ENCODE measurements around the gene DAPP1.
"Not testable (repeated sequence)": the region's sequence is repeated elsewhere in the genome, so short reads cannot be mapped to it uniquely, and the experiment has no call there.

Gene DAPP1, protein sequence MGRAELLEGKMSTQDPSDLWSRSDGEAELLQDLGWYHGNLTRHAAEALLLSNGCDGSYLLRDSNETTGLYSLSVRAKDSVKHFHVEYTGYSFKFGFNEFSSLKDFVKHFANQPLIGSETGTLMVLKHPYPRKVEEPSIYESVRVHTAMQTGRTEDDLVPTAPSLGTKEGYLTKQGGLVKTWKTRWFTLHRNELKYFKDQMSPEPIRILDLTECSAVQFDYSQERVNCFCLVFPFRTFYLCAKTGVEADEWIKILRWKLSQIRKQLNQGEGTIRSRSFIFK

DNA sequence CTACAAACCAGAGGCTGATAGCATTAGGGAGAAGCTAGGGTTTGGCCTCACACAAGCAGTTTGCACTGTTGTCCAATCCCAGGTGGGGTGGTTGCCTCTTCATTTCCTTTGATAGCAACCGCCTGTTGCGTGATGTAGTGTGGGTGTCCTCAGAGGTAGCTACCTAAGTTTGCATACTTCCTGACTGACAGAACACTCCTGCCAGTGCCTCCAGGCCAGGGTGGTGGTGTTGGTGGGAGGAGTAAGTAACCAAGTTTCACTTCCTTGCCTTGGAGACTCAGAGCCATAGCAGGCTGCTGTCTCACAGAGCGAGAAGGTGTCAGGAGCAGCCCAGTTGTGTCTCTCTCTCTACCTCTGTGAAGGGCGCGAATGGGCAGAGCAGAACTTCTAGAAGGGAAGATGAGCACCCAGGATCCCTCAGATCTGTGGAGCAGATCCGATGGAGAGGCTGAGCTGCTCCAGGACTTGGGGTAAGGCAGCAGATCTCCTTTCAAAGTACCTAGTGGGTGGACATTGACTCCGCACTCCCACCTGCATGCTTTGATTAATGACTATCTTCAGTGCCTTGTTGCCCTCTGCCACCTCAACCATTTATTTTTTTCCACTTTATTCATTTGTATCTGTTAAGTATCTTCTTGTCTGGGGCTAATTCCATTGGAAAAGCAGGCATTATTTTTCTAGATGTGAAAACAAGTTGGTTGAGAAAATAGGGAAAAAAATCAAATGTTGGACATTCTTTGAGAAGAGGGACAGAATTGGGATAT is at the start of gene DAPP1:
TSS of gene DAPP1 (plus strand) at position 283 of the 764 bp plus-strand sequence. CDS start at position 370, 87 bp downstream.
- no peak for DNase-seq

DNA sequence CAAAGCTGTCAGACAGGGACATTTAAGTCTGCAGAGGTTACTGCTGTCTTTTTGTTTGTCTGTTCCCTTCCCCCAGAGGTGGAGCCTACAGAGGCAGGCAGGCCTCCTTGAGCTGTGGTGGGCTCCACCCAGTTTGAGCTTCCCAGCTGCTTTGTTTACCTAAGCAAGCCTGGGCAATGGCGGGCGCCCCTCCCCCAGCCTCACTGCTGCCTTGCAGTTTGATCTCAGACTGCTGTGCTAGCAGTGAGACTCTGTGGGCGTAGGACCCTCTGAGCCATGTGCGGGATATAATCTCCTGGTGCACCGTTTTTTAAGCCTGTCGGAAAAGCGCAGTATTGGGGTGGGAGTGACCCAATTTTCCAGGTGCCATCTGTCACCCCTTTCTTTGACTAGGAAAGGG is 45.8 kb upstream of the DAPP1 start:
- not testable (repeated sequence) for DNase-seq

DNA sequence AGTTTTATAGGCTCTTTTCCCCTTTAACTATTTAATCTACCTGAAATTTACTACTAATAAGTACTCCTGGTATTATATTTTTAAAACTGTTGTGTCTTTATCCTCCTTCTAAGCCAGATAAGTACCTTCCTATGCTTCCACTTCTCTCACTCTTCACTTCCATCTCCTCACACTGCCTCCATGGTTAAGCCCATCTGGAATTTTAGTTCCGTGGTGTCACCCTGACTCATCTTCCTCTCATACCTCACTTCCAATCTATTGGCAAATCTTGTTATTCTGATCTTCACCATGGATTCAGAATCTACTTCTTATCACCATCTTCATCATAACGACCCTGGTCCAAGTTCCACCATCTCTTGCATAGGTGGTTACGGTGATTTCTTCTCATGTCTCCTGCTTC is 32.7 kb upstream of the DAPP1 start:
- DNase-seq = no peak

DNA sequence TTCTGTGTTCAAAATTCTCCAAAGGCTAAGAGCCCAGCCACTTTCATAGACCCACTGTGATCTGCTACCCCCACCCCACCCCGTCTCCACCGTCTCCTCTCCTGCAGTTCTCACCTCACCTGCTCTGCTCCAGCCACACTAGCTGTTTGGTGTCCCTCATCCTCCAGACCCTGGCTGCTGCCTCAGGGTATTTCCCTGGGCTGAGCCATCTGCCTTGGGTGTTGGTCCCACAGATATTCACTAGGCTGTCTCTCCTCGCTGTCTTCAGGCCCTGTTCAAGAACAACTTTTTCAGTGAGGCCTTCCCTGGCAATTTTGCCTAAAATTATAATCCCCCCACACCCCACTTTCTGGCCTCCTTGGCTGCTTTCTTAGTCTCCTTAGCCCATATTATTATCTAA is 31.8 kb upstream of the DAPP1 start:
- DNase-seq = no peak

DNA sequence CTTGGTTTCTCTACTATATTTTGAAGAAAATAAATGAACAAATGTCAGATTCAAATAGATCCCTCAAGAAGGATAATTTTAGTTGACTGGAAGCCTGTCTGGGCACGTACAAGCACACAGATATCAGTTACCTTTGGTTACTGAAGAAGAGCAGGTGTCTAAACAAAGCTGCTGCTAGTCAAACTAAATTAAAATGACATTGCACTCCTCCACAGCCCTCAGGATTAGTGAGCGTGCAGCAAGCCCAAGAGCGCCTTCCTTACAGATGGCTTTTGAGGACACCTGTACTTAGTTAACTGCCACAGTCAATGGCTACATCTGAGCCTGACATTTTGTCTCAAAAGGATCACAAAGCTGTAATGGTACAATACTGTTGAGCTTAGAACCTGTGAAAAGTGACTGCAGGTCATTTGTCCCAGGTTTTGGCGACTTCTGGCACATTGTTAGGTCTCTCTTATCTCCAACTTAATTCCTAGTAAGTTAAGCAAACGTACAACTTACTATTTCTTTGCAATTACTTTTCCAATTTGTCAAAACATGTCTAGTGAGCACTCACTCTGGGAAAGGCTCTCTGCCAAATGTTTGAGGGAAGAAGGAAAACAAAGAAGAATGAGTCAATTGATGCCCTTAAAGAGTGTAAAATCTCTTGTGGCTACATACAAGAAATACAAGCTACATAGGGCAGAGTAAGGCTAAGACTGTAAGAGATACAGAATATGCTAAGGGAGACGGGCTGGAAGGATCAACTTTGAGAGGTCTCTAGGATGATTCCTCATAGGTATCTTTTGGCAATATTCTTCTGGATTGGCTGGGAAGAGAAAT is 25.6 kb upstream of the DAPP1 start:
- no peak for DNase-seq

DNA sequence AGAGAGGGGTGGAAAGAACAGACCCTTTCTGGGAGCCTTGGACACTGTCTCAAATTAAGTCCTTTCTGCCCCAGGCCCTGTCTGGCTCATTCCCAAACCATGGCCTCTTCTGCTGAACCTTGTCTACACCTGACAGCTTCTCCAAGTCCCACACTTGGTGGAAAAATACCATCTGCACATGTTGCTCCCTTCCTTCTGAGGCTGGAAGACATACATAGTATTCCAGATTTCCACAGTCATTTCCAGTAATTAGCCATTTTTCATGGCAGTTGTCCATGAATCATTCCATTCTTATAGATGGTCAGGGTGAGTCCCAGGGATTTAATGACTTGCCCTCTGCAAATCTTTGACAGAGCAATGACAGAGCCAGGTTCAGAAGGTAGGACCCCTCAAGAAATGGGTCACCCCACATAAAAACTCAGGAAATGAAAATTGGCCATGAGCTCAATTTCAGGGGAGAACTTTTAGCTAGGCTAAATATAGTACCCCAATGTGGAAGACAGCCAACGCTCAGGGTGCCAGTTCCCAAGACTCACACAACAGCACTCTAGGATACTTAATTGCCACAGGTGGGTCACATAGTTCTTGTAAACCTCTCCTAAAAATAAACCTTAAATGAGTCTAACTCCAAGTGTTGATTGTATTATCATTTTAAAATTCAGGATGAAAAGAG is 16.2 kb upstream of the DAPP1 start:
- DNase-seq = no peak

DNA sequence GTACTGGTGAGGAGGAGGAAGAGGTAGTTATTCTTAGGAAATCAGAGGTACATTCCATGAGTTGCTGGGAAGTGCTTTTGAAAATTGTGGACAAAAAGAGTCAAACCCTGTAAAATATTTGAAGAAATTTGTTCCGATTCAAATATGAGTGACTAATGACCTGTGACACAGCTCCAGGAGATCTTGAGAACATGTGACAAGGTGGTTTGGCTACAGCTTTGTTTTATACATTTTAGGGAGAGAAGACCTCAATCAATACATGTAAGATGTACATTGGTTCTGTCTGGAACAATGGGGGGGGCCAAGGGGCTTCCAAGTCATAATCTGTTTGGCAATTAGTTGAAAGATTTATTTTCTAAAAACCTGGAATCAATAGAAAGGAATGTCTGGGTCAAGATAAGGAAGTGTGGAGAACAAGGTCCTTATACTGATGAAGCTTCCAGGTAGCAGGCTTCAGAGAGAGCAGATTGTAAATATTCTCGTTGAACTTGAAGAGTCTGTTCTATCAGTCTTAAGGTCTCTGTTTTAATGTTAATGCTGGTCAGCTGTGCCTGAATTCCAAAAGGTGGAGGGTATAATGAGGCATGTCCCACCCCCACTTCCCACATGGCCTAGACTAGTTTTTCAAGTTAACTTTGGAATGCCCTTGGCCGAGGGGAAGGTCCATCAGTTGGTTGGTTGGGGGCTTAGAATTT is 15.5 kb upstream of the DAPP1 start:
- no peak for DNase-seq

DNA sequence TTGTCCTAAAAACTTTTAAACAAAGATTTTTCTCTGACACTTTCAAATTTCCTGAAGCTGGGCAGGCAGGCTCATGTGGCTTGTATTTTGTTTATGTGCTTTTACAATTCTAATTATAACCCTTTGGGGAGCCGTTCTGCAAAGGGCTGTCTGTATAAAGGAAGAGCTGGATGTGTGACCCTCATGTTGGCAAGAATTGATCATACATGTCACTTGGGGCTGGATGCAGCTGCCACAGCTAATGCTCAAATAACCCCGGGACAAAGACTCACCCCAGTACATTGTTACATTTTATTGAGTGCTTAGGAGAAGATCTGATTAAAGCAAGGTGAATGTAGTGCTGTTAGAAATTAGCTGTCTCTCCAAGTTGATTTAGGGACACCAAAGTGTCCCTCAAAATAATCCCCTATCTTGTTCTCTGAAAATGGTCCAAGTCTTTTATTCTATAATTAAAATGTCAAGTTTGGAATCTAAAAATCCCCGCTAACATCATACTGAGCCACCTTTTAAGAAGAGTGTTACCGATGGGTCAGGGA is 13.0 kb upstream of the DAPP1 start:
- DNase-seq = no peak

DNA sequence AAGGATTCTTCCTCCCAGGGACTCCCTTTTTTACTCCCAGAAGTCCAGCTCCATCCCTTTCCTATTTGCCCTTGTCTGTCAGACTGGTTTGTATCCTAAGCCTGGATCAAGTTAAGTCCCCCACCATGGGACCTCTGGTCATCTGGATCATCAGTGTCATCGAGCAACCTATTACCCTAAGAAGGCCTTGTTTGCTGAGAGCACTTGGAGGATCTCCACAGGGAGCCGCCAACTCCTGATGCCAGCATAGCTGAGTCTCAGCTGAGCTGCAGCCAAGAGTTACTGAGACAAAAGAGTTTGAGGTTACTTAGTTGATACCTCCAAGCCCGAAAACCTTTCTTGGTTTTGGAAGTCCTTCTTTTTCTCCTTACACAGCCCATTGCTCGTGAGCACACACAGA is 10.1 kb upstream of the DAPP1 start:
- DNase-seq = no peak

DNA sequence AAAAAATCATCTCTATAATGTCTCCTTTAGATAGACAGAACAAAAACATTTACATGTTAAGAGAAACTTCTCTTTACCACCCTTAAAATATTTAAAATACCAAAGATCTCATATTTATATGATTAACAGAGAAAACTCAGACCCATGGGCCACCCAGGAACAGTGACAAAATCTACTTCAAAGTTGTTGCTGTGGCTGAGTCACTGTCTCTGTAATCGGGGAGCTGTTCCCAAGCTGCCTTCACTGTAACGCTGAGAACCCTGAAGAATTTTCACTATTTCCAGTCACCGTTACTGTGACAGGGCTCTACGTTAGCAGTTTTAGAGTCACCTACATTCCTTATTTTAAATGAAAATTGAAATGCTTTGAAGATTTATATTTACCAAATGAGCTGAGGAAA is 9.0 kb upstream of the DAPP1 start:
- DNase-seq = no peak

DNA sequence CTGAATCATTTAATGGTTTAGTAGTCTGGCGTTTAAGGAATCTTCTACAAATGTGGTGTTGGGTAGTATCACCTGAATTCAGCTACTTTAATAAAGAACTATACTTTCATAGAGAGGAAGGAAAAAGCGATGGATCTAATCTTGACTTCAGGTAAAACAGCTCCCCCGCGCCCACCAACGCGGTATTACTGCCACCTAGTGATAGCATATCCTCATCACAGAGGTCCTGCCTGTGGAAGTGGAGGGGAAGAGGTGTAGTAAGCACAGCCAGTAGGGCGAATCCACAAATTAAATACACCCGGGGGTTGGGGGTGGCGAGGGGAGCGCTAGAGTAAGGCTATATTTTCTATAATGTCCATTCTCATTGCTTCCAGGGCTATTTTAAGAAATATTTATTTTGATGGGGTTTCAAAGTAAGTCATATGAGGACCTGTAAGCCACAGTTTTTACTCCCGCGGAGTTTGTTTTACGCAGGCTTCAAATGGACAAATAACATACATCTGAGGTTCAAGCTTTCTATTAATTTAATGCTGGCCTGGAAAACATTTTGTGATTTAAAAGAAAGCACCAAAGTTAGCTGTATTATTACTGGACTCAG is 8.3 kb upstream of the DAPP1 start:
- no peak for DNase-seq

DNA sequence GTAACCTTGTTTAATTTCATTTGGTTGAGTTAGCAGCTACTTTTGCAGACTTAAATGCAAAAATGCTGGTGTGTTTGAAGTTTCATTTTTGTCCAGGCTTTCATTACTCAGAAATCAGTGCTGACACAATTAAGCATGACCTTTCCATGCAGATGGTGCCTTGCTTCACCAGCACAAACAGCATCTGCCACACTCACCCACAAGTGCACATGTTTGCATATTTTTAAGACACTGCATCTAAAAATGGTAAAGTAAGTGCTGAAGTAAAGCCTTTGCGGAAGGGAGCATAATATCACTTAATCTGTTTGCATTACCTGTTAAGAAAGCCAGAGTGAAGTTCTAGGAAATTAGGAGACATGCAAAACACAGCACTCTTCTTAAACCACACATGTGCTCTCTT is 7.3 kb upstream of the DAPP1 start:
- DNase-seq = peak; percentile 62

DNA sequence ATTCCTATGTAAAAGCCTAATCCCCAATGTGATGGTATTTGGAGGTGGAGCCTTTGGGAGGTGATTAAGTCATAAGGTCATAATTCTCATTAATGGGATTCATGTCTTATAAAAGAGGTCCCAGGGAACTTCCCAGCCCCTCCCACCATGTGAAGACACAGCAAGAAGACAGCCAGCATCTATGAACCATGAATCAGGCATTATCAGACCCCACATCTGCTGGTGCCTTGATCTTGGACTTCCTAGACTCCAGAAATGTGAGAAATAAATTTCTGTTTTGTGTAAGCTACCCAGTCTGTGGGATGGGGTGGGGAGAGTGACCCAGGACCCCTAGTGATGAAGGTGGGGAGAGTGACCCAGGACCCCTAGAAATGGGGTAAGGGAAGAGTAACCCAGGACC is 6.1 kb upstream of the DAPP1 start:
- DNase-seq = no peak

DNA sequence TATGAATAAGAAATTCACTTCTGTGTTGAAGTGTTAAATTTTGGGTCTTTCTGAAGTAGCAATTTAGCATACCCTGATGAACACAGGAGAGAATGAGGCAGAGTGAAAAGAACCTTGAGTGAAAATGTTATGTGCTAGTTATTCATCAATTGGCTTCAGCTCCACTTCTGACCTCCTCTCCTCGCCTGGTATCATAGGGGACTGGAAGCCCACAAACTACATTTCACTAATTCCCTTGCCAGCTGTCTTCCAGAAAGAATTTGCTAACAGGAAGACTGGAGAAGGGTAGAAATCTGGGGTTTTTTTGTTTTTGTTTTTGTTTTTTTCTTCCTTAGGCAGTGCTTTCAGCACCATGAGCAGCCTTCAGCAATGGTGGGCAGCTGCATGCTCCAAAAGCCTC is 5.5 kb upstream of the DAPP1 start:
- DNase-seq = no peak

DNA sequence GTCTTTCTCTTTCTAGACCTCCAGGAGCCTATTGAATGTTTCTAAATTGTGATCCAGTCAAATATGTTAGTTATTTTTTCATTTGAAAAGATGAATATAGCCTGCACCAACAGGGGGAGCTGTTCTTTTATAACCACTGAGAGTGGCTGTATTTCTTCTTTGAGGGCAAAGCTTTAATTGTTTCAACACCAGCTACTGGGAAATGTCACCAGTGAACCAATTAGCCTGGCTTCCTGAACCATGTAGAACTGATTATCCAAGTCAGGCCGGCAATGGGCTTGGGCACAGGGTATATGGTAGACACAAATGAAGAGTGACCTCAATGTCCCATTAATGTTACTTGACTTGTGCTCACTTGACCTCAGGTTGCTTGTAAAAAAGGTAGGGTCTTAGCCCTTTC is 4.8 kb upstream of the DAPP1 start:
- no peak for DNase-seq

DNA sequence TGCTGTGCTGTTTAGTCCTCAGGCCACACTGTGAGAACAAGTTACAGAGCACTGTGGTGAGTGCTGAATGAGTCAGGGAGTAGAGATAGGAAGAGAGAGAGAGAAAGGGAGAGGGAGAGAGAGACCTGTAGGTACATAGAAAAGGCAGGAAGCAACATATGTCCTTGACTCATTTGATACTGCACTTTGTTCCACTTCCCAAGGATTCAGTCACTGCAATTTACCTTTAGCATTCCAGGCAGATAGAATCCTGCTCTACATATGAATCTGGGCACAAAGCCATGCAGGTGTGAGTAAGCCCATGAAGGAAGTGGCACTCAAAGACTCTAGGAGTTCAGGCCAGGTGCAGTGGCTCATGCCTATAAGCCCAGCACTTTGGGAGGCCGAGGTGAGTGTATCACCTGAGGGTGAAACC is 1.0 kb upstream of the DAPP1 start:
- no peak for DNase-seq

DNA sequence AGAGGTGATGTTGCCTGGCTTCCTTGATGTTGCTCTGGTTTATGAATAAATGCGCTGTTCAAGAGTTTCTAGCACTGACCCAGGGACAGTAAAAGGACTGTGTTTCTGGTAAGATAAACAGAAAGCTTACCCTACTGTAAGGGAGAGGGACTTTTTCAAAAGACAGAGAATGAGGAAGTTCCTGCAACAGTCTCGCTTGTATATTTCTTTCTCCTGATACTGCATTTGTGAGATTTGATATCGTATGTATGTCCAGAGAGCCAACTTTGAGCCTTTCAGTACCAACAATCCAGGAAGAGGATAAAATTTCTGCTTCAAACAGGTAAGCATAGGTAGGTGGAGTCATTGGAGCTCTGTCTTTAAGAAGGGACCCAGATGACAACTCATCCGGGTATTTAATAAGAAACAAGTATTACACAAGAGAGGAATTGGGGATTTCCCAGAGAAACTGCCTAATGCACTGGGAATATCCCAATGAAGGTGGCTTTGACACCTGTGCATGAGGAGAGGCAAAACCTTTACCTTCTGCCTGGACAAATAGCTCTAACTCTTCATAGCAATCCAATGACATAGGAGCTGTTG is 773 bp downstream of the DAPP1 start:
- DNase-seq = no peak

DNA sequence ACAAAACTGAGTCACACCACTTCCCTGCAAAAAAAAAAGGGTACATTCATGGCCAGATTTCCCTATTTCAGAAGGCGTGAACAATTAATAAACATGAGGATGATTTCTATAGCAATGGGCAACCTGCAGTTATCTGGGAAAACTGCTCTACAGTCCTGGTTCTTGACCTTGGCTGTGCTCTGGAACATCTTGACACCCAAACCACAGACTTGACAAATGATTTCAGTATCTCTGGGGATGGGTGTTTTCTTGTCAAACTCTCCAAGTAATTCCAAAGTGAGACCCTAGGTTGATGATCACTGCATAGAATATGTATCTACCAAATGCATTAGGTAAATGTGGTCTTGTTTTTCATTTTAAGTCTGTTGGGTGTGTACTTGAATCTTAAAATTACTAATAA is 2.0 kb downstream of the DAPP1 start:
- no peak for DNase-seq

DNA sequence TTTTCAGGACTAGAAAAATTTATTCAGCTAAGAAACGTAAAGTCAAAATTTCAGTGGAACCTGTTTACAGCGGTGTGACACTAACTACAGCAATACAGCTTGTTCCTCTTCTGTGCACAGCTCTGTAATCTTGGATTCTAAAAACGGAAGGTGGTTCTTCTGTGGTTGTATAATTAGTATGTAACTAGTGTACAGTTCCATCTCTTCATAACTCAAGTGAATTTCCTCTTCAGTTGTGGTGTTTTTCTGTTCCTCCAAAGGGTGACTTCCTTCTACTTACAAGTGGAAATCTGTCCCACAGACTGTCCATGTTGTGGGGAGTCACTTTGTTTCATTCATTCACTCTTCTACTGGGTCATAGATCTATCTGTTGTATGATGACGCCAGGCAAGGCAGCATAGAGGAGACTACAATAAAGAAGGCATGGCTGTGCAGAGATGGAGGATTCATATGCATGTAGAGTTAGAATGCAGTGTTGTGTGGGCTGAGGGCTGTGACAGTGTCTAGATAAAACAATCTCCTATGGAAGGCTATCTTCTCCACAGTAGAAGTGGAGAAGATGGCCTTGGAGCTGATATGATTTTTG is 5.4 kb downstream of the DAPP1 start:
- no peak for DNase-seq

DNA sequence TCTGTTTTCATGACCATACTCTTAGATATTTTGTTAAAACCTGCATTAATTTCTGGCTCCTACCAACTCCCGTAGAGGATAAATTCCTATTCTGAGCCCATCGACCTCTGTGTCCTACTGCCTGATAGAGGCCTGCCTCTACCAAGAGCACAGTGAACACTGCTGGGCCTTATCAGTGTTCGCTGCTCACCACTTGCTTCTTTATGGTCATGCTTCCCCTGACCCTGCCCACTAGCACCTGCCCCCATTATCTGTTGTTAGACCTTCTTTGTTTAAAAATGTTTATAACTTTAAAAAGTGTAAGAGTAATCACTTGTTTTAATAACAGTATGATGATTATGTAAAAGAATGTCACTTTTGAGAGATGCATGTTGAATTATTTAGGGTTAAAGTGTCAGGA is 6.1 kb downstream of the DAPP1 start:
- DNase-seq = no peak

DNA sequence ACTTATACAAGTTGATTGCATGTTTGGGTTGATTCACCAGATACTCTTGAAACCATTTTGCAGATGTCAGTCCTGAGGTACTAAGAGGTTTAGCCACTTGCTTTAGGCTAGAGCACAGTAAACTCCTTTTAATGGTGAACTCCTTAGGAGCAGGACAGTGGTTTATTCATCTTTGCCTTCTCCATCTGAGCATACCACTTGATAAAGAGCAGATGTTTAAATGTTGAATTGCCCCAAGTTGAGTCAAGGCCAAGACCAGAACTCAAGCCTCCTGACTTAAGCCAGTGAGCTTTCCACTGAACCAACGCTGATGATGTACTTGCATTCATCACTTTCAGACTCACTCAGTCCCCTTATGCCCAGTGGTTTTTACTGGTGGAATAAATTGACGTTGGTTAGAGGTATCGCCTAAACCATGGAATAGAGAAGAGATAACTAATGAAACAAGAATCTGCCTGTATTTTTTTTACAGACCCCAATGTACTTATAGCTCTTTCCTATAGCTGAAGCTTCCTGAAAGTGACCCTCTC is 7.5 kb downstream of the DAPP1 start:
- no peak for DNase-seq
